ENCODE data around the gene CEP120.

CEP120 gene

DNA sequence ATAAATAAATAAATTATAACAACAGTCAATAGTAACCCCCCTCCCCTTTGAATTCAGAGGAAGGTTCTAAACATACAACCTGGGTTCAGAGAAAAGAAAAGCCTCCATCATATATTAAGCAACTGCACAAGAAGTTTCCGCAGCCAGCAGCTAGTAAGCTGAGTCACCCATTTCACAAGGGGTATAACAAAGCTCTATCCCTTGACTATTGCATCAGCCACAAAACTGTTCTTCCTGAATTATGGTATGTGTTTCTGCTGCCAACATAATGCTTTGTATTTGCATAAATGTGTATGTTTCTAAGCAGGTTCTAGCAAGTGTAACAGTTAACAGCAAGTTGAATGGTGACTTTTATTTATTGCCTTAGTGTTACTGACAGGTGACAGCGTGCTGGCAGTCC lies 6.8 kb upstream of the CEP120 start:
- no peak overlapping the region for H3K4me3 ChIP-seq (replicated peaks; ENCODE audit: low read depth, low read length)
- no peak for DNase-seq (ENCODE audit: extremely low read depth, low read depth)
- TF ChIP-seq, protein P1, sequence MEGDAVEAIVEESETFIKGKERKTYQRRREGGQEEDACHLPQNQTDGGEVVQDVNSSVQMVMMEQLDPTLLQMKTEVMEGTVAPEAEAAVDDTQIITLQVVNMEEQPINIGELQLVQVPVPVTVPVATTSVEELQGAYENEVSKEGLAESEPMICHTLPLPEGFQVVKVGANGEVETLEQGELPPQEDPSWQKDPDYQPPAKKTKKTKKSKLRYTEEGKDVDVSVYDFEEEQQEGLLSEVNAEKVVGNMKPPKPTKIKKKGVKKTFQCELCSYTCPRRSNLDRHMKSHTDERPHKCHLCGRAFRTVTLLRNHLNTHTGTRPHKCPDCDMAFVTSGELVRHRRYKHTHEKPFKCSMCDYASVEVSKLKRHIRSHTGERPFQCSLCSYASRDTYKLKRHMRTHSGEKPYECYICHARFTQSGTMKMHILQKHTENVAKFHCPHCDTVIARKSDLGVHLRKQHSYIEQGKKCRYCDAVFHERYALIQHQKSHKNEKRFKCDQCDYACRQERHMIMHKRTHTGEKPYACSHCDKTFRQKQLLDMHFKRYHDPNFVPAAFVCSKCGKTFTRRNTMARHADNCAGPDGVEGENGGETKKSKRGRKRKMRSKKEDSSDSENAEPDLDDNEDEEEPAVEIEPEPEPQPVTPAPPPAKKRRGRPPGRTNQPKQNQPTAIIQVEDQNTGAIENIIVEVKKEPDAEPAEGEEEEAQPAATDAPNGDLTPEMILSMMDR (IDR thresholded peaks at IDR 0.05; ENCODE audit: low read depth, low read length, missing control alignments), result no peak

- no peak overlapping the region for H3K4me3 ChIP-seq (replicated peaks; ENCODE audit: low read depth, low read length)
- no peak for DNase-seq (ENCODE audit: extremely low read depth, low read depth)
- TF ChIP-seq, protein P1 (IDR thresholded peaks at IDR 0.05; ENCODE audit: low read depth, low read length, missing control alignments), result no peak
Observed at GRCh38 chr5:123429221-123429954, 6.2 kb upstream of the CEP120 start.

DNA sequence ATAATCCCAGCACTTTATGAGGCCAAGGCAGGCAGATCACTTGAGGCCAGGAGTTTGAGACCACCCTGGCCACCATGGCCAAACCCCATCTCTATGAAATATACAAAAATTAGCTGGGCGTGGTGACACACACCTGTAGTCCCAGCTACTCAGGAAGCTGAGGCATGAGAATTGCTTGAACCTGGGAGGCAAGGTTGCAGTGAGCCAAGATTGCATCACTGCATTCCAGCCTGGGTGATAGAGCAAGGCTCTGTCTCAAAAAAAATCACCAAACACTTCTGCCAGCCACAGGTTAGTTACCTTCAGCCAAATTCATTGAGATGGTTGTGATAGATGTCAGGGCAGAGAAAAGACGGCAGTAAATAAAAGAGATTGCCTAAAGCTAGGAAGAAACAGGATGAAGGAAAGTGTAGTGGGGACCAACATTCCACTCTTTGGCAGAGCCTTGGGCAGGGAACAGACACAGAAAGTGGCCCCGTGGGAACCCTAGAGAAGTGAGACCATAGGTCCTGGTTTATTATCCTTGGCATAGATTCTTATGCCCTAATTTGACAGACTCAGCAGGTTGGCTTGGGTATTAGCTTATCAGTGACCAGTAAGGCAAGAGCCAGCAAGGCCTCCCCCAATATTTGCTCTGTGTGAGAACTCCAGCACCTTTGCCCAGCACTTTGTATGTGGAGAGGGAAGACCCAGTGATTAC lies 5.5 kb upstream of the CEP120 start:
- TF ChIP-seq, protein P1 (IDR thresholded peaks at IDR 0.05; ENCODE audit: low read depth, low read length, missing control alignments), result no peak
- no peak overlapping the region for H3K4me3 ChIP-seq (replicated peaks; ENCODE audit: low read depth, low read length)
- no peak for DNase-seq (ENCODE audit: extremely low read depth, low read depth)

DNA sequence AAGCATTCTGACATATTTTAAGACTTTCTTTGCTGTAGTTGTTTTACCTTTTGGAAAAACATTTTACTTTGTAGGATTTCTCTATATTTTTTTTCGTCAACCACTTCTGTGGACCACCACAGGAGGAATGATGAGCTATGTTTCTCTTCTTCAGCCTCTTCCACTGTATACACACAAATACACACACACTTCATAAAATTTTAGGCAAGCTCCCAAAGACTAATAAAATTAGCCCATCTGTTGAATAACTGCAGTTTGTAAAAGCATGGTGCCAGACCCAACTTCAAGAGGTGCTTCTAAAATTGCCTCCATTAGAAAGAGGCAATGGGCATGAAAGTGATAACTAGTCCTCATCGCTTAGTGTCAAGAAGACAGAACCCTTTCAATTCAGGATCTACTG lies 4.1 kb upstream of the CEP120 start:
- TF ChIP-seq, protein P1 (IDR thresholded peaks at IDR 0.05; ENCODE audit: low read depth, low read length, missing control alignments), result no peak
- DNase-seq (ENCODE audit: extremely low read depth, low read depth), result no peak
- no peak overlapping the region for H3K4me3 ChIP-seq (replicated peaks; ENCODE audit: low read depth, low read length)

DNA sequence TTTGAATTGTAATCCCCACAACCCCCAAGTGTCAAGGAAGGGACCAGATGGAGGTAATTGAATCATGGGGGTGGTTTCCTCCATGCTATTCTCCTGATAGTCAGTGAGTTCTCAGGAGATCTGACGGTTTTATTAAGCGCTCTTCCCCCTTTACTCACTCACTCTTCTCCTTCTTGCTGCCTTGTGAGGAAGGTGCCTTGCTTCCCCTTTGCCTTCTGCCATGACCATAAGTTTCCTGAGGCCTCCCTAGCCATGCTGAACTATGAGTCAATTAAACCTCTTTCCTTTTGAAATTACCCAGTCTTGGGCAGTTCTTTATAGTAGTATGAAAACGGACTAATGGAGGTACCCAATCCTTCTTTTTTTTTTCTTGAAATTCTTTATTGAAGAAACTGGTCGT lies 2.2 kb upstream of the CEP120 start:
- DNase-seq (ENCODE audit: extremely low read depth, low read depth), result no peak
- H3K4me3 ChIP-seq (replicated peaks; ENCODE audit: low read depth, low read length), result no peak overlapping the region
- TF ChIP-seq, protein P1 (IDR thresholded peaks at IDR 0.05; ENCODE audit: low read depth, low read length, missing control alignments), result no peak

DNA sequence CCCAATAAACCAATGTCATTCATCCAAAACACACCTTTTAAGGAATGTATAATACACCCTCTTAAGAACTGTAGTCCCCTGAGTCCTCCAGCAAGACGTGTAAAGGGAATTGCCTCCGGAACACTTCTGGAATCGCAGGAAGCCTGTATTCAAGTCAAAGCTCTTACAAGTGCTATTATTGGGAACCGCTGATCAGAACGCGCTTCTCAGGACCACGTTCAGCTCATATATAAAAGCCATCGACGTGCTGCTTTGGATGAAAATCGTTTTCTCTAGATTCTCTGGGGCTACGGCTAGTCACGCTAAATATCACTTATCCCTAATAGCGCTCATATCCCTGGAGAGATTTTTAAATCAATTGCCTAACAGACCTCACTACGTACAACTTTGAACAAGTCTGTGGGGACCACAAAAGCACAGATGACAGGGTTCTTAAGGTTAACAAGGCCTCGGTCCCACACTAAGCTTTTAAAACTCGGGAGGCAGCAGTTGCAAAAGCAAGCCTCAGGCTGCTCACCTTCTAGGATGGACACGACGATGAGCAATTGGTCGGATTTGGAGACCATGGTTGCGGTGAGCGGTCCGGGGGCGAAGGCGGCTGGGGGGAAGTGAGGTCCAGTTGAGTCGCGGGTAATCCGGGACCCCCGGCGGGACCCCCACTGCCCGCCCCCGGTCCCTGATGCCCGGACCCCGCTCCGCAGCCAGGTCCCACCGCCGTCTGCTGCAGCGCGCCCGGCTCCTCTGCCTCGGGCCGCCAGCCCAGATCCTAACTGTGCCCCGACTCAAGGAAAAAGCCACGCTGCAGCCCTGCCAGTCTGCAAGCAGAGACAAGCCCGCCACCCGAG lies 548 bp downstream of the CEP120 start:
- H3K4me3 ChIP-seq (replicated peaks; ENCODE audit: low read depth, low read length), result peak overlapping the region; percentile 86
- no peak for DNase-seq (ENCODE audit: extremely low read depth, low read depth)
- TF ChIP-seq, protein P1 (IDR thresholded peaks at IDR 0.05; ENCODE audit: low read depth, low read length, missing control alignments), result no peak

Data from HFF-Myc (cell line).